ENCODE data around the gene MBP. TPM values are rescaled to one million over a fixed set of nuclear protein-coding genes. Genes with fewer than 3 reads are reported as not detected.
A peak's percentile ranks its signal among the peaks of the same experiment; 100 is the strongest.

Gene MBP
- total RNA-seq, 1 donor from 2014 or later, result 92.7 TPM

DNA sequence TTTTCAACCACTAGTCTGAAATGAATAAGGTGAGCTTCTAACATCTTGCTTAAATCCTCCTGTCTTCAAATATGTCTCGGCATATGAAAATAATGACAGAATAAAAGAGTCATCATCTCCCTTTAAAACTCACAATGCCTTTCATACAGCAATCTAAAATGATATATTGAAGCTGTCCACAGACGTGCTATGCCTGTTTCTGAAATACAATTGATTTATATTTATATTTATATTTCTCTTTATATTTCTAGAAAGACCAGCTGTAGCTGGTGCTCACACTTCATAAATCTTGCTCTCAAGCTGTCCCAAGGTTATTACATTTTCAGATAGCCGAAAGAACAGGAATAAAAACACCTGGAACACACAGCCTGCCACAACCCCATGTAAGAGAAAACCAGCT lies 11.1 kb downstream of the MBP start:
- no peak overlapping the region for H3K4me3 Mint-ChIP-seq
- ChIA-PET POLR2A (interaction anchor here (0.6 to 4.7 kb wide), 7 partner anchors 10 to 97 kb away, joined by 3 to 32 read pairs (median 5); partner anchors contain the start of gene MBP), CTCF (interaction anchor here (0.8 to 3.2 kb wide), 6 partner anchors 20 to 199 kb away, joined by 3 to 7 read pairs (median 4); no protein-coding TSS in a partner anchor)
- peaks cover 77% of the 10 kb centered on the region for H3K4me1 Mint-ChIP-seq
- TF ChIP-seq, protein P1, sequence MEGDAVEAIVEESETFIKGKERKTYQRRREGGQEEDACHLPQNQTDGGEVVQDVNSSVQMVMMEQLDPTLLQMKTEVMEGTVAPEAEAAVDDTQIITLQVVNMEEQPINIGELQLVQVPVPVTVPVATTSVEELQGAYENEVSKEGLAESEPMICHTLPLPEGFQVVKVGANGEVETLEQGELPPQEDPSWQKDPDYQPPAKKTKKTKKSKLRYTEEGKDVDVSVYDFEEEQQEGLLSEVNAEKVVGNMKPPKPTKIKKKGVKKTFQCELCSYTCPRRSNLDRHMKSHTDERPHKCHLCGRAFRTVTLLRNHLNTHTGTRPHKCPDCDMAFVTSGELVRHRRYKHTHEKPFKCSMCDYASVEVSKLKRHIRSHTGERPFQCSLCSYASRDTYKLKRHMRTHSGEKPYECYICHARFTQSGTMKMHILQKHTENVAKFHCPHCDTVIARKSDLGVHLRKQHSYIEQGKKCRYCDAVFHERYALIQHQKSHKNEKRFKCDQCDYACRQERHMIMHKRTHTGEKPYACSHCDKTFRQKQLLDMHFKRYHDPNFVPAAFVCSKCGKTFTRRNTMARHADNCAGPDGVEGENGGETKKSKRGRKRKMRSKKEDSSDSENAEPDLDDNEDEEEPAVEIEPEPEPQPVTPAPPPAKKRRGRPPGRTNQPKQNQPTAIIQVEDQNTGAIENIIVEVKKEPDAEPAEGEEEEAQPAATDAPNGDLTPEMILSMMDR (IDR thresholded peaks at IDR 0.05), result no peak
- ATAC-seq (ENCODE audit: low read depth) (no peak), DNase-seq (no peak)
- intact Hi-C loops (cut with micrococcal nuclease), result no loop called here
- no peaks in the 10 kb centered on the region for H3K27me3 Mint-ChIP-seq
- H3K9me3 Mint-ChIP-seq, result no peaks in the 10 kb centered on the region
- peaks cover 48% of the 10 kb centered on the region for H3K36me3 Mint-ChIP-seq (ENCODE audit: low read depth)
- H3K27ac Mint-ChIP-seq, result no peak overlapping the region

DNA sequence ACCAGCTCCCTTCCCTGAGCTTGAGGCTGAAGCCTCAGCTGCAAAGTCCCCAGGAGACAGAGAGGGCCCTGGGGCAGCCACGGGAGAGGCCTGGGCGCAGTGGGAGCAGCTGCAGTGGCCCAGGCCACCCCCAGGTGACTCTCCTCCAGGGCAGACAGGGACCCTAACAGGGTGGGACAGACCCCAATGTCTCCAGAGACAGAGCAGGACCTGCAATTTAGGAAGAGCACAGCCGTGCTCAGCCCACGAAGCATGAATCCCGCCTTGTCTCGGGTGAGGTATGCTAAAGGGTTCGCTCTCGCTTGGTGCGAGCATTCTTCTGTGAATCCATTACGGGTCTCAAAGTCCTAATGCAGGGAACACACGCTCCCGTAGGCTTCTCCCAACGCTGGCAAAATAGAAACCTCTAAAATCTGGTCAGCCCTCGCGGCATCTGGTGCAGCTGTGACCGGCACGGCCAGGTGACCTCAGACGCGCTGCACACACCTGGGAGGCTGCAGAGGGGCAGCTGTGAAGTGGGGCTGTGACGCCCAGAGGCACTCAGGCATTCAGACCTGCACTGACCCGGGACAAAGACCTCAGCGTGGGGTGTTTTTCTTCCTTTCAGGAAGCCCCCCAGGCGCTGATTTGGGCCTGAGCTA lies 12.6 kb downstream of the MBP start:
- H3K4me3 Mint-ChIP-seq, result no peak overlapping the region
- peaks cover 60% of the 10 kb centered on the region for H3K36me3 Mint-ChIP-seq (ENCODE audit: low read depth)
- ChIA-PET POLR2A (interaction anchor here (0.9 to 2.6 kb wide), 2 partner anchors 12 to 14 kb away, joined by 4 to 23 read pairs; partner anchors contain the start of gene MBP), CTCF (no interaction called here)
- H3K27ac Mint-ChIP-seq, result peak overlapping the region; percentile 41
- no peaks in the 10 kb centered on the region for H3K27me3 Mint-ChIP-seq
- ATAC-seq (ENCODE audit: low read depth), result no peak
- TF ChIP-seq, protein P1 (IDR thresholded peaks at IDR 0.05), result no peak
- no peak for DNase-seq
- intact Hi-C loops (cut with micrococcal nuclease), result no loop called here
- H3K4me1 Mint-ChIP-seq, result peaks cover 71% of the 10 kb centered on the region
- H3K9me3 Mint-ChIP-seq, result no peaks in the 10 kb centered on the region

DNA sequence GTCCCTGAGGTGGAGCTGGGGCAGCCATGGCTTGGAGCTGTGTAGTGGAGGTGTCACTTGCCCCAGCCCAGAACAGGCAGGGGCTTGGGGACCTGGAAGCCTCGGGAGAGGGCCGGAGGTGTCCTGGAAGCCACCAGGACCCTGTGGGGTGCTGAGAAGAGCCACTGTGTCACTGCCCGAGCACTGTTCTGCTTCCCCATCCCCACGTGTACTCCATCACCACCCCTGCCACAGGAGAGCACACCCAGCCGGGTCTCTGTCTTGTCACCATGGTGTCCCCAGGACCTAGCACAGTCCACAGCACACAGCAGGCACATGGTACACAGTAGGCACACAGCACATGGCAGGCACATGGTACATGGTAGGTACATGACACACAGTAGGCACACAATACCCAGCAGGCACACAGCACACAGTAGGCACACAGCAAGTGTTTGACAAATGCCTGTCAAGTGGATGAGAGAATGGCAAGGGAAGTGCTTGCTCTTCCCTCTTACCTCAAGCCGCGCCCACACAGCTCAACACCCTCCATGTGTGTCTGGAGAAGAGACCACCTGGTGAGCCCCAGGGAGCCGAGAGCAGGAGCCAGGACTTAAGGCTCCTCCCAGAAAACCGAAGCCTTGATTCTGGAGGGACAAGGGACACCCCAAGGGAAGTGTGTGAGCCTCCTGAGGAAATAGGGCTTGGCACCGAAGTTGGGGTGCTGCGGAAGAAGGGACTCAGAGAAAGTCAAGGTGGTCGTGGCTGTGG lies 13.3 kb downstream of the MBP start:
- ChIA-PET POLR2A (no interaction called here), CTCF (no interaction called here)
- H3K9me3 Mint-ChIP-seq, result no peaks in the 10 kb centered on the region
- DNase-seq, result no peak
- H3K4me3 Mint-ChIP-seq, result no peak overlapping the region
- intact Hi-C loops (cut with micrococcal nuclease), result no loop called here
- no peak for ATAC-seq (ENCODE audit: low read depth)
- no peaks in the 10 kb centered on the region for H3K27me3 Mint-ChIP-seq
- H3K4me1 Mint-ChIP-seq, result peaks cover 68% of the 10 kb centered on the region
- TF ChIP-seq, protein P1 (IDR thresholded peaks at IDR 0.05), result no peak
- peak overlapping the region; percentile 41 for H3K27ac Mint-ChIP-seq
- peaks cover 66% of the 10 kb centered on the region for H3K36me3 Mint-ChIP-seq (ENCODE audit: low read depth)

DNA sequence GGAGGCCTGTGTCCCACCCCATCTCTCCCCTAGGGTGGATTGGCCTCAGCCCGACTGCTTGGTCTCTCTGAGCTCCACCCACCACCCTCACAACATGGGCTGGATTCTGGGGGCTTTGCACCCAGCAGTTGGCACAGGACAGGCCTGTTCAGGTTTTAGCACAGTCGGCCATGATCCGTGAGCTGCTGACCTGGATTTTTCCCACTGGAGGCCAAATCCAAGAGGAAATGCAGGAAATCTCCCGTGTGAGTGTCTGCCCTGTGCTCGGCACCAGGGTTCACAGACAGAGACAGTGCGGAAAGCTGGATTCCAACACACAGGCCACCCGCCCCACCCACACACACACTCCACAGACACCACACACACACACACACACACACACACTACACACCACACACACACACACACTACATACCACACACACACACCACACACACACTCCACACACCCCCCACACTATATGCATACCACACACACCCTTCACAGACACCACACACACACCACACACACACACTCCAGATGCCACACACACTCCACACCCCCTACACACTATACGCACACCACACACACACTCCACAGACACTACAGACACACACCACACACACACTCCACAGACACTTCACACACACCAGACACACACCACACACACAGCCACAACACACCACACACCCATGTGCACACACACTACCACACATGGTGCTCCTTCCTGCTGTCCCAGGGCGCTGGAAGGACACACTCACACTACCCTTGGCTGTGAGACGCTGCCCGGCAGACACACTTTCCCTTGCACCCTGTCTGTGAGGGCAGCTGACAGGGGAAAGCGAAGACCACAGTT lies 14.1 kb downstream of the MBP start:
- Mint-ChIP-seq H3K4me3 (no peak overlapping the region), H3K36me3 (ENCODE audit: low read depth) (peaks cover 69% of the 10 kb centered on the region), H3K27me3 (no peaks in the 10 kb centered on the region), H3K4me1 (peaks cover 65% of the 10 kb centered on the region), H3K27ac (no peak overlapping the region), H3K9me3 (no peaks in the 10 kb centered on the region)
- DNase-seq, result no peak
- intact Hi-C loops (cut with micrococcal nuclease), result no loop called here
- ATAC-seq (ENCODE audit: low read depth), result no peak
- TF ChIP-seq, protein P1 (IDR thresholded peaks at IDR 0.05), result no peak
- ChIA-PET CTCF (no interaction called here), POLR2A (no interaction called here)
